CD4-positive, alpha-beta T cell treated with Interleukin-6 for 4 hours (primary cell): Measurements from ENCODE around the gene ZDHHC23.
A peak's percentile ranks its signal among the peaks of the same experiment; 100 is the strongest.

Experiments
- DNase-seq: peaks from one replicate; pipeline ENCODE4 v3.0.0-alpha.2; 2020; ENCODE audit warnings: mixed read lengths

ZDHHC23 gene, protein sequence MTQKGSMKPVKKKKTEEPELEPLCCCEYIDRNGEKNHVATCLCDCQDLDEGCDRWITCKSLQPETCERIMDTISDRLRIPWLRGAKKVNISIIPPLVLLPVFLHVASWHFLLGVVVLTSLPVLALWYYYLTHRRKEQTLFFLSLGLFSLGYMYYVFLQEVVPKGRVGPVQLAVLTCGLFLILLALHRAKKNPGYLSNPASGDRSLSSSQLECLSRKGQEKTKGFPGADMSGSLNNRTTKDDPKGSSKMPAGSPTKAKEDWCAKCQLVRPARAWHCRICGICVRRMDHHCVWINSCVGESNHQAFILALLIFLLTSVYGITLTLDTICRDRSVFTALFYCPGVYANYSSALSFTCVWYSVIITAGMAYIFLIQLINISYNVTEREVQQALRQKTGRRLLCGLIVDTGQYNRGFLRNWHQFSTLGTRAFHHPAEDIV

DNA sequence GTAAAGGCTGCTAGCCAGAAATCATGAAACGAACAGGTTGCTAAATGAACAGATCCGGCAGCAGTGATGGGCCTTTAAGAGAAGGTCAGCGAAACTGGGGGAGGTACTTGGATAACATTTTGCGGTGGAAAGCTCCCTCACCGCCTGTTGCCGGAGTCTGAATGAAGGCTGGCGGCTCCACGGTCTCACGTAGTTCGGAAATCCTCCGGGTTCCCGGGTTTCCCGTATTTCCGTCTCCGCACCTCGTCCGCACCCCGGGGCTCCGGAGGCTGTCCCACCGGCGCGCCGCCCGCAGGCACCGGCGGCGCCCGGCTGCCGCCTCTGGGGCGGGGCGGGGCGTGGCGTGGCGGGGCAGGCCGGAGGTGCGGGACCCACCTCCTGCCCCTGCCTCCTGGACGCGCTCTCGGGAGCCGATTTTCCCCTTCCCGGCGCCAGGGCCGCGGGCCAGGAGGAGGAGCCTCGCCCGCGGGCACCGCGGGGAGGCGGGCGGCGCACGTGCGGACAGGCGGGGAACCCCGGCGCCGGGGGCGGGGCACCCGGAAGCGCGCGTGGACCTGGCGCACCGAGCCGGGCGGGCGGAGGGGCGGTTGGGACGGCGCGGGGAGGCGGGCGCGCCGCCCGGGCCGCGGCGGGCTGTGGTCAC is at the start of gene ZDHHC23:
ZDHHC23 (plus strand) TSS at position 642 of the 643 bp plus-strand sequence. CDS start 790 bp downstream, outside the sequence.
- DNase-seq, result peak; percentile 74

DNA sequence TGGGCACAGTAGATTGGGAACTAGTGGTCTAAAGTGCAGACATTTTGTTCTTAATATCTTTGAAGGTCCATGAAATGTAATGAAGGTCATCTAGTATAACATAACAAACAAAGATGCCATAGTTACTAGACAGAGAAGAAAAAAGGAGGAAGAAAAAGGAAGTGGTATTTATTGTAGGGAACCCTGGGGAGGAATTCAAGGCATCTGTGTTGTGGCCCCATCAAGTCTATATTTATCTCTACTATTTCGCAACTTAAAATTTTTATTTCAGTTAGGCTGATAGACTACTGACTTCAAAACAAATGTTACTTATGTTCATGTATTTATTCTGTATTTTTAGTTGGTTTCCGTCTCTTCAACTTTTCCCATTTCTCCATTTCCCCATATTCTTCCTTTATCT is 48.9 kb upstream of the ZDHHC23 start:
- DNase-seq, result no peak

DNA sequence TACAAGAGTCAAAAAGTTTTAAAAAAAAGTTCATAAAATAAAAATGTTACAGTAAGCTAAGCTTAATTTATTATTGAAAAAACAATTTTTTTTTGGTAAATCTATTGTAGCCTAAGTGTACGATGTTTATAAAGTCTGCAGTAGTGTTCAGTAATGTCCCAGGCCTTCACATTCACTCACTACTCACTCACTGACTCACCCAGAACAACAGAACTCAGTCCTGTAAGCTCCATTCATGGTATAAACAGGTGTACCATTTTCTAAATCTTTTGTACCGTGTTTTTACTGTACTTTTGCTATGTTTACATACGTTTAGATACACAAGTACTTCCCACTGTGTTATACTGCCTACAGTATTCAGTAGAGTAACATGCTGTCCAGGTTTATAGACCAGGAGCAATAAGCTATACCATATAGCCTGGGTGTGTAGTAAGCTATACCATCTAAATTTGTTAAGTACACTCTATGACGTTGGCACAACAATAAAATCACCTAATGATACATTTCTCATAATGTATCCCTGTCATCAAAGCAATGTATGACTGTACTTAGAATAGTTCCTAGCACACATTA is 41.2 kb upstream of the ZDHHC23 start:
- no peak for DNase-seq

DNA sequence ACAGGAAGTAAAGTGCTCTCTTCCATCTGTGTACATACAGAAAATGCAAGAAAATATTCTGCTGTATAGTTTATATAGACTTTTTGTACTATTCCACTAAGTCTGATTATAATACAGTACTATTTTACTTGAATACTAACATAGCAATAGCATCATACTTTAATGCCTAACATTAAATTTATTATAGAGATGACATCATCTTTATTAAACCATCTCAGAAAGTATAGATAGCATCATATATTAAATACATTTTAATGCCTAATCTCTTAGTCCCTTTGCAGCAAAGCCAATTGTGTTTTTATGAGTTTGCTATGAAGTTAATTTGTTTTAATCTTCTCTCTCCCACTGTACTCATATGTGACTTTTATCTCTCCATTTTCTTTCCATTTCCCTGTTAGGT is 39.7 kb upstream of the ZDHHC23 start:
- no peak for DNase-seq

DNA sequence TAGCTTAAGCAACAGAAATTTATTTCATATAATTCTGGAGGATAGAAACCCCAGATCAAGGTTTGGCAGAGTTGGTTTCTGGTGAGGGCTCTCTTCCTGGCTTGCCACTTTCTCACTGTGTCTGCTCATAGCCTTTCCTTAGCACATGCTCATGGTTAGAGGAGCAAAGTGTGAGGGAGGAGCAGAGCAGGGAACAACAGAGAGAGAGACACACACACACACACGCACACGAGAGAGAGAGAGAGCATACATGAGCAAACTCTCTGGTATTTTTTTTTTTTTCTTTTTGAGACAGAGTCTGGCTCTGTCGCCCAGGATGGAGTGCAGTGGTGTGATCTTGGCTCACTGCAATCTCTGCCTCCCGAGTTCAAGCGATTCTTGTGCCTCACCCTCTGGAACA is 36.8 kb upstream of the ZDHHC23 start:
- no peak for DNase-seq

DNA sequence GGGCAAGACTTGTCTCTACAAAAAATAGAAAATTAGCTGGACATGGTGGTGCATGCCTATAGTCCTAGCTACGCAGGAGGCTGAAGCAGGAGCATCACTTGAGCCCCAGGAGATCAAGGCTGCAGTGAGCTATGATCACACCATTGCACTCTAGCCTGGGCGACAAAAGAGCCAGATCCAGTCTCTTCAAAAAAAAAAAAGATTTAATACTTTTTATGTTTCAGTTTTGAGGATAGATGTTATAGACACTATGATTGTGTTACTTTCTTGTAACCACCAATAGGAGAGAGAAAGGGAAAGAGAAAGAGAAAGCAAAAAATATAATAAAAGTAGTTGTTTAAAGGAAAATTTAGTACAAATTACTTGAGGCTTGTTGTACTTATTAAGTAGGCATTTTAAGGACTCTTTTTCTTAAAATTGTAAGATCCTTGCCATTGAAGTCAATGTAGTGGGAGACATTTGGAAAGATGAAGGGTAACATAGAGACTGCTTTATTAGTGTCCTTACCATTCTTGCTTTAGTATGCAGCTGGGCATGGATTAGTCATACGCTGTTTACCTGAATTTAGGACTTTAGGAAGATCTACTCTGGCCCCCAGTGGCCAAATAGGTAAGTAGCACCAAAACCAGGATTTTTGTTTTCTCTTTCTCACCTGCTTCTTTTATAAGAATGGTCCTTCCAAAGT is 35.1 kb upstream of the ZDHHC23 start:
- DNase-seq, result peak; percentile 51

DNA sequence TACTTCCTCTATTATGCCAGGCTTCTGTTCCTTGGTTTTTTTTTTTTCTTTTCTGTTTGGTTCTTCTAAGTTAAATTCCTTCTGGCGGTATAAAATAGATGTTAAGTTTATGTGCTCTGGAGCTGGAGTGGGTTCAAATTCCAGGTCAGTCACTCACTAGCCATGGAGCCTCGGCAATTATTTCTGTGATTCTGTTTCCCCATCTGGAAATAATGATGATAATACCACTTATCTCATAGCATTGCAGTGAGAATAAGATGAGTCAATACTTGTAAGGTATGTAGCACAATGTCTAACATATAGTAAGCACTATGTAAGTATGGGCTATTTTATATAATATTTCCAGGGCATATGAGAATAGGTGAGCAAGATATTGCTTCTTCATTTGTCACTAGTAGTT is 33.2 kb upstream of the ZDHHC23 start:
- DNase-seq, result no peak

DNA sequence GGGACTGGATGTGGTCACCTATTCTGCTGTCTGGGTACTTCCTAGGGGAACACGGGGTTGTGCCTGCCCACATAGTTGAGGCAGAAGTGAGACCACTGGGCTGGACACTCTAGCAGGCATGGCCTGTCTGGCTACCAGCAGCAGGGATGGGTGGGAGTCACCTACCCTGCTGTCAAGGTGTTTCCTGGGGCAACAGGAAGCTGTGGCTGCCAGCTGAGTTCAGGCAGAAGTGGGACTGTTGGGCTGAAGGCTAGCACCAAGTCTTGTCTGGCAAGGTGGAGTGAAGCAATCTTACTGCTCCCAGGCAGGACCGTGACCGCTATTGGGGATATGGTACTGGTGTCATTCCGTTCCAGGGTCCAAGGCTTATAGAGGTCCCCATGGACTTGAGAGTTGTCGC is 20.3 kb upstream of the ZDHHC23 start:
- DNase-seq, result no peak

DNA sequence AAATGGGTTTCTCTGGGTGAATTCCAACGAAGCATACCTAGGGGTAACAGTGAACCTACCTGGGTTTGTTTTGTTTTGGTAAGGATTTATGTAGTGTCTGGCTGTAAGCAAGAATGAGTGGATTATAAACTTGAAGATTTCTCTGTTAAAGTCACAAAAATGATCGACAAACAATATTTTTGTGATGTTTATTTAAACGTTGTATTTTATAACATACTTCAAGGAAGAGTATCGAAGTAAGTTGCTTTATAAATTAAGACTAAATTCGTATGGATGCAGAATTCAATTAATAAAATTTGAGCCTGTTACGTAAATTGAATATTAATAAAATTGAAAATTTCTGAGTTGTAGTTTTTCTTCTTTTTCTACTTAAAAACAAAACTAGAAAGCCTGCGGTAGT is 982 bp upstream of the ZDHHC23 start:
- no peak for DNase-seq

DNA sequence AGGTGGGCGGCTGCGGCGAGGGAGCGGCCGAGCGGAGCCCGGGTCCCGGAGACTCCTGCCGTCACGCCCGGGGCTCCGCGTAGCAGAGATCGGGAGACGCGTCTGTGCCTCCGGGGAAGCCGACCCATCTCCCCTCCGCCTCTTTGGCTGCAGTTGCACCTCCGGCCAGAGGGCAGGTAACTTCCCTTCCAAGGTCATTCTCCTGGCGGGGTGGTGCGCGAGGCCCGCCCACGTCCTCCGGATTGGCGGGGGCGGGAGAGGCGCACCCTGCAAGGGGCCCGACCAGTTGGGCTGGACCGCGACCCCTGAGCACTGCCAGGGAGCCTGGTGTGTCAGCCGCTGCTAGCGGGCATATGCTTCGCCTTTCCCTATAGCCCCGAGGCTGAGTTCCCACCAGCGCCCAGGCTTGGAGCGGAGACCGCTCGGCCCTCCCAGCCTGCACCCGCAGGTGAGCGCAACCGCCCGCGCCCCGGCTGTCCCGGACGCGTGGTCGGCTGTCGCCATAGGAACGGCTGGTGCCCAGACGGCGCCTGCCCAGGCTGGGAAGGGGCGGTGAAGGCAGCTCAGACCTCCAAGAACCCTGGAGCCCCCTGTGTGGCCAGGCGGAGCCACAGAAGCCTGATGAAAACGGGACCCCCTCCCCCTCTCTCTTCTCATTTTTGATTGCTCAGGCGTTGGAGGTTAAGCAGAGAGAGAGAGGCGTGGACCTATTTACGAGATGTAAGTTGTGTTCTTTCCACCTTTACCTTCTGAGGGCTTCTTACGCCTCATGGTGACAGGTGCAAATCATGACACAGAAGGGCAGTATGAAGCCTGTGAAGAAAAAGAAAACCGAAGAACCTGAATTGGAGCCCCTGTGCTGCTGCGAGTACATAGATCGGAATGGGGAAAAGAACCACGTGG is 453 bp downstream of the ZDHHC23 start:
- DNase-seq, result peak; percentile 28

DNA sequence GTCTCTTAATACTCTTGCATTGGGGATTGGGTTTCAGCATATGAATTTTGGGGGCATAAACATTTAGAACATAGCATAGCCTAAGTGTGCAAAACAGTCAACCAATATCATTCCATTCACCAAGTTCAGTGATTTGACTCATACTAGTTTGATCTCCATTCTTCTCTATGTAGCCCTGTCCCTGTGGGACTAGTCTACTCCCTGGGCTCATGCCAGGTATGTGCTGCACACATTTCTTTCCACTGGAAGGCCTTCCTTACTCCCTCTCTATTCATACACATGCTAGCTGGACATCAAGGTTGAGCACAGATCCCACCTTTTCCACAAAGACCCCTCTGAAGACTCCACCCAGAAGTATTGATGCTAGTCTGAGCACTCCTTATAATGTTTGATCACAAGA is 5.1 kb downstream of the ZDHHC23 start:
- no peak for DNase-seq

DNA sequence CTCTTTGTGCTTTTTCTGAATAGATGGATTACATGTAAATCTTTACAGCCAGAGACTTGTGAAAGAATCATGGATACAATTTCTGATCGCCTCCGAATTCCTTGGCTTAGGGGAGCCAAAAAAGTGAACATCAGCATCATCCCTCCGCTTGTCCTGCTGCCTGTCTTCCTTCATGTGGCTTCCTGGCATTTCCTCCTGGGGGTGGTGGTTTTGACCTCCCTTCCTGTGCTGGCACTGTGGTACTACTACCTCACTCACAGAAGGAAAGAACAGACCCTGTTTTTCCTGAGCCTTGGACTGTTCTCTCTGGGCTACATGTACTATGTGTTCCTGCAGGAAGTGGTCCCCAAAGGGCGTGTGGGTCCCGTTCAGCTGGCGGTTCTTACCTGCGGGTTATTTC is 5.9 kb downstream of the ZDHHC23 start:
- DNase-seq, result no peak

DNA sequence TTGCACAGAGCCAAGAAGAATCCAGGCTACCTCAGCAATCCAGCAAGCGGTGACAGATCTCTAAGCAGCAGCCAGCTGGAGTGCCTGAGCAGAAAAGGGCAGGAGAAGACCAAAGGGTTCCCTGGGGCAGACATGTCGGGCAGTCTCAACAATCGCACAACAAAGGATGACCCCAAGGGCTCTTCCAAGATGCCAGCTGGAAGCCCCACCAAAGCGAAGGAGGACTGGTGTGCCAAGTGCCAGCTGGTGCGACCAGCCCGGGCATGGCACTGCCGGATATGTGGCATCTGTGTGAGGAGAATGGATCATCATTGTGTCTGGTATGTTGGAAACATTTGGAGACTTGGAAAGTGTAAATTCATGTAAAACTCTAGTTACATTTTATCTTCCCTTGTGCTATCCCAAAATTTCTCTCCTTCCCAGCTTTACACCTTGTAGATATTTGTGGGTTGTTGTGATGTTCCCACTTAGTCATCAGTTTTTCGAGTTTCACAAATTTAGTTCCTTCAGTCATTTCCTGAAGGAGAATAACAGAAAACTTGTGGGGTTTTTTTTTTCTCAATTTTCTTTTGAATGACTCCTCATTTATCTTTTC is 6.4 kb downstream of the ZDHHC23 start:
- DNase-seq, result no peak

DNA sequence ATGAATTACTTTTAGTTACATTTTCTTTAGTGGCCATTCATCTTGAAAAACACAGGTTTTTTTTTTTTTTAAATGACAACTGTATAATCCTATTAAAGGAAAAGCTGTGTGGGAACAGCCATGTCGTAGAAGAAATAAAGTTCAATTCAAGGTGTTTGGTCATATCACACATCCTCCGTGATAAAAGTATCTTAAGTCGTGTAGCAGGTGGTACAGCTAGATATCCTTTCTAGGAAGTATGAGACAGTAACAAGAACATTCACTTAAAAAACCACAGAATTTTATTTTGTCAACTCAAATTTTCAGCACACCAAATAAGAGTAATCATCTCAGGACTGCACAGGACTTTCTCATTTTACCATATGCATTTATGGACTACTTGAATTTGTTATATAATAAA is 16.1 kb downstream of the ZDHHC23 start:
- DNase-seq, result no peak

DNA sequence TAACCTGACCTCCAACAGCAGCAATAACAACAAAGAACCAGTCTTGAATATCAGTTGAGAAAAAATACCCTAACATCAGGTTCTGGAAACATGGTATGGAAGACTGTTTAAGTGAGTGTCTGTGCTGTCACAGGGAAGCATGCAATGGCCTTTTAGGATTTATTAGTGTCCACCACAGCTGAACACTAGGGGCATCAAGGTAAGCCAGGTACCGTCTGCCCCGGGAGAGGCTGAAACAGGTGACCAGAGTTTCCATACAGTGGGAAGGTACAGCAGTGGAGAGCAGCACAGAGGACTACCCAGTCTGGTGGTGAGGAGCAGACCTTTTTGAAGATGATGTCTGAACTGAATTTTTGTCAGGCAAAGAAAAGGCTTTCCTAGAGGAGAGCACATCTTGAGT is 18.4 kb downstream of the ZDHHC23 start:
- DNase-seq, result no peak

DNA sequence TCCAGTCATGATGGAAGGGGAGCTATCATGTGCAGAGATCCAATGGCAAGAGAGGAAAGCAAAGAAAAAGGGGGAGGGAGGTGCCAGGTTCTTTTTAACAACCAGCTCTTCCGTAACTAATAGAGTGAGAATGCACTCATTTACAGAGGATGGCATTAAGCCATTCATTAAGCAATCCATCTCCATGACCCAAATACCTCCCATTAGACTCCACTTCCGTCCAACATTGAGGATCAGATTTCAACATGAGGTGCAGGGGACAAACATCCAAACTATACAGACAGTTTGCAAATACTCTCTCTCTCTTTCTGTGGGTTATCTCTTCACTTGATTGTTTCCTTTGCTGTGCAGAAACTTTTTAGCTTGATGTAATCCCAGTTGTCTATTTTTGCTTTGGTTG is 21.2 kb downstream of the ZDHHC23 start:
- DNase-seq, result no peak

DNA sequence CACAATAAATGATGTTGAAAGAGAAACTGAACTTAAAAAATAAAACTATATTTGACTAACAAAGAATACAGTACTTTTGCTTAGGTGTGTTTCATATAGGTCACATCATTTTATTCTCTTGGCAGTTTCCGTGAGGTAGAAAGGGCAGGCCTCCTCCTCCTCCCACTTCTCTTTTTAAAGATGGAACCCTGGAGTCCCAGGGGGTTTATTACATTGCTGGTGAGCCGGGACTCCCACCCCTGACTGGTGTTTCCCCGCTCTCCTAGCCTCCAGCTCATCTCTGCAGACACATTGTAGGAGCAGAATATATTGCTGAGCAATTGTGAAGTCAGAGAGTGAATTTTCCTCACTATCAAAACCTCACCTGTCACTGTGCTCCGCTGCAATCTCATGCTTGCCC is 30.0 kb downstream of the ZDHHC23 start:
- no peak for DNase-seq

DNA sequence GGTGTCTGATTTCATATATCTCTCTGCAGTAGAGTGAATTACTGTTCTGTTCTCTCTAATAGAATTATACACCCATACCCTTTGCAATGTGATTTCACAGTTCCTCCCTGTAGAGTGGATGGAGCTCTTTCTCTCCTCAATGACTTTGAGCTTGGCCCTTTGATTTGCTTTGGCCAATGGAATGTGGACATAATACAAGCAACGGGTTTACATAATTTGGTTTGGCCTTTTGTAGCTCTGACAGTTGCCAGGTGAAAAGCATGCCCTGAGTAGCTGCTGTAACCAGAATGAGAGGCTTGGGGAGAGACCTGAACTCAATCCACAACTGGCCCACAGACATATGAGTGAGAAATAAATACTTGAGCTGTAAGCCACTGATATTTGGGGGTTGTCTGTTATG is 32.1 kb downstream of the ZDHHC23 start:
- no peak for DNase-seq

DNA sequence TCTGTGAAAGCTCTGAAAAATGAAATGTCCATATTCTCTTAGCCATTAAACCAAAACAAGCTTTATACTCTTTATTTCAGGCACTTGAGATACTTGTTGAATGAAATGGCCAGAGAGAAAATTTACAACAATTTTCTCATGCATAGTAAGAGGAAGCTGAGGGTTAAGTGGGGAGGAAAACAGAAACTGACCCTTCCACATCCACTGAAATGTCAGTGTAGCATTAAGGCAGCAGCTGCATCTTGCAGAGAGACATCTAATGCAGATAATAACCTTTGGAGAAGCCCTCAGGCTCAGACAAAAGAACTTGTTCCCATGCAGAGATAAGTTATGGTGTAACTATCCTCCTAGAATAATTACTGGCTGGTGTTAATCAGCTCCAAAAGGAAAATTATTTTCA is 34.0 kb downstream of the ZDHHC23 start:
- DNase-seq, result no peak

DNA sequence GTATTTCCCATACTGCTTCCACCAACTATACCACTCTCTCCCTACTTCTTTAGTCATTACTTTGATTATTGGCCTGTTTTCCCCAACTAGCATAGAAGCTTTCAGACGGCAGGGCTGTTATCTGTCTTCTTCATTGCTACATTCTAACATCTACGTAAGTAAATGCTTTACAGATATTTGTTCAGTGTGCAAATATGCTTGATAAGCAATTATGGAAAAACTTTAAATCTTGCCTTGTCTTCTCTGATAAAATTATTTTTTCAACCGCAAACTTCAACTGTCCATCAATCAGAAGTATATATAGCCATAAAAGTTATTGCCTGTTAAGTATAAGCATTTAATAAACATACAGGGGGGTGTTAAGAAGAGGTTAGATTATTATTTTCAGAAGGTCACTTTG is 35.7 kb downstream of the ZDHHC23 start:
- no peak for DNase-seq

DNA sequence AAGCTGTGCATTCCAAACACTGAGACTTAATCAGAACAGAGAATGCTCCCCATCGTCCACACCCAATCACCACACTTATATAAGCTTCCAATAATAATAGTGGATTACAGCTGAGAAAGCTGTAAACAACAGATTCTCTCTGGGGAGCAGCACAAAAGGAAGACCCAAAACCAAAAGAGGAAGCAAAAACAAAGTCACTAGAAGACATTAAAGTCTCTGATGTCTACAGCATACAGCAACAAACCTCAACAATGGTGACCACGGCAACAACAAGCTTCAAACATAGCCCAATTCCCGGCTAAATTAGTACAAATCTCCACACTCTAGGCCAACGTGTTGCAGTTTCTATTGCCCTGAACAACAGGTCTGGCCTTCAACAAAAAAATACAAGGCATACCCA is 37.7 kb downstream of the ZDHHC23 start:
- no peak for DNase-seq

DNA sequence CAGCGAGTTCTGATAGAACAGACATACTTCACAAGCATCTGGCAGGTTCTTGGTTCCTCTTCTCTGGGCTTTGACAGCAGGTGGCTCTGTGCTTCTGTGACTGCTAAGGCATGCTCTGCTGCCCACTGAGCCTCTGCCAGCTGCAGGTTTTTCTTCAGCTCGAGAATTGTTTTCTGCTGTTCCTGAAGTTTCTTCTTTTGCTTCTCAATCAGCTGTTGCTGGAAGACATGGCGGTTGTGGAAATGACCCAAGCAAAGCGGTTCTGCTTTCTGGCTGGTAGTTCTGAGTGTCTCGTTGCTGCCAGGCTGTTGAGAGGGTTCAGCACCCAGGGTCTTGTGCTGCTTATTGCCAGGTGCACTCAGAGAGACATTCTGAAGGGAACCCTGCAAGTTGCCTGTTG is 57.7 kb downstream of the ZDHHC23 start:
- DNase-seq, result no peak
